AG10803 (cell line): ENCODE data around the gene CDH4.

Source experiments
- DNase-seq: peaks from one replicate; pipeline ENCODE4 v3.0.0; 2010; ENCODE audit warnings: low read depth
- H3K4me3 ChIP-seq: 2 replicates; pipeline ENCODE4 v1.5.1; 2011; ENCODE audit warnings: mild to moderate bottlenecking, low read length, control low read depth
- TF ChIP-seq, protein P1 (sequence below): conservative IDR thresholded peaks from 2 replicates; pipeline ENCODE4 v1.5.1; 2011; ENCODE audit warnings: mild to moderate bottlenecking, low read length, control low read depth, inconsistent platforms

The CDH4 gene

DNA sequence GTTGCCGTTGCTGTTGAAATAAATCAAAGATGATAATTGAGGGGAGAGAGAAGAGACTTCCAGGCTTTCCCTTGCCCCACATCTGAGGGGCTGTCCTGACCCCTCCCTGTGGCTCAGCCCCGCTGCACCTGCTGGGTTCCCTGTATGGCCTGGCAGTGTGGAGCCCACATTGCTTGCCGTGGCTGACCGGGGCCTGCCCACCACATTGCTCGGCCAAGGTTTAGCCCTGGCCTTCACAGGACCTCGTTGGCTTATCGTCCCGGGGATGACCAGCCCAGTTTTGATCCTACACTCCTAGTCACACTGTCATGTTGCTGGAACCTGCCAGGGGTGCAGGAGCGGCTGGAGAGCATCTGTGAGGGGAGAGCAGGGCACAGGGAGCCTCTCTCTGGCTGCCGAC is 102.4 kb downstream of the CDH4 start:
- no peak overlapping the region for H3K4me3 ChIP-seq
- DNase-seq: no peak
- TF ChIP-seq, protein P1, sequence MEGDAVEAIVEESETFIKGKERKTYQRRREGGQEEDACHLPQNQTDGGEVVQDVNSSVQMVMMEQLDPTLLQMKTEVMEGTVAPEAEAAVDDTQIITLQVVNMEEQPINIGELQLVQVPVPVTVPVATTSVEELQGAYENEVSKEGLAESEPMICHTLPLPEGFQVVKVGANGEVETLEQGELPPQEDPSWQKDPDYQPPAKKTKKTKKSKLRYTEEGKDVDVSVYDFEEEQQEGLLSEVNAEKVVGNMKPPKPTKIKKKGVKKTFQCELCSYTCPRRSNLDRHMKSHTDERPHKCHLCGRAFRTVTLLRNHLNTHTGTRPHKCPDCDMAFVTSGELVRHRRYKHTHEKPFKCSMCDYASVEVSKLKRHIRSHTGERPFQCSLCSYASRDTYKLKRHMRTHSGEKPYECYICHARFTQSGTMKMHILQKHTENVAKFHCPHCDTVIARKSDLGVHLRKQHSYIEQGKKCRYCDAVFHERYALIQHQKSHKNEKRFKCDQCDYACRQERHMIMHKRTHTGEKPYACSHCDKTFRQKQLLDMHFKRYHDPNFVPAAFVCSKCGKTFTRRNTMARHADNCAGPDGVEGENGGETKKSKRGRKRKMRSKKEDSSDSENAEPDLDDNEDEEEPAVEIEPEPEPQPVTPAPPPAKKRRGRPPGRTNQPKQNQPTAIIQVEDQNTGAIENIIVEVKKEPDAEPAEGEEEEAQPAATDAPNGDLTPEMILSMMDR: no peak

DNA sequence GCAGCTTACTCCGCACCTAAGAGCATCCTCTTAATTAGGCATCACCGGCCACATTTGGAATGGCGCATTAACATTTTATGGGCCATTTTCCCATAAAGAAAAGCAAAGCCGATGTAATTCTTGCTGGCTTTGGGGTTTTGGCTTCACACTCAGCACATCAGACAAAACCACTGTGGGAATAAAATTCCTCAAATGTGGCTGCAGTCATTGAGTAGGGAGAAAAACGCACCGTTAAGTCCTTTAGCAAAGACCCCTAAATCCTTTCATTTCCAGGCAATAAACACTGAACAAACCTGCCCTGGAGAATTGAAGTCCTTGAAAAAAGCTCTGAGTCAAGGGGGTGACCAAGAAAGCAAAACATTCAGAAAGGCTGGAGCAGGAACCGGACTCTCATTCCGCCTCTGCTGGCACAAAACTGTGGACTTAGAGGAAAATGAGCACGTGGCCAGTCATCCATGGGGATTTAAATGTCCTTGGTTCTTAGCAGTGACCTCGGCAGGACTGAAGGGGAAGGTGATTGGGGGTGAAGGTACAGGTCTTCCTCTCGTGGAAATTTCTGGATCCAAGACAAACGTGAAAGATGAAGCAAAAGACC is 102.9 kb downstream of the CDH4 start:
- no peak overlapping the region for H3K4me3 ChIP-seq
- DNase-seq: no peak
- TF ChIP-seq, protein P1: no peak

DNA sequence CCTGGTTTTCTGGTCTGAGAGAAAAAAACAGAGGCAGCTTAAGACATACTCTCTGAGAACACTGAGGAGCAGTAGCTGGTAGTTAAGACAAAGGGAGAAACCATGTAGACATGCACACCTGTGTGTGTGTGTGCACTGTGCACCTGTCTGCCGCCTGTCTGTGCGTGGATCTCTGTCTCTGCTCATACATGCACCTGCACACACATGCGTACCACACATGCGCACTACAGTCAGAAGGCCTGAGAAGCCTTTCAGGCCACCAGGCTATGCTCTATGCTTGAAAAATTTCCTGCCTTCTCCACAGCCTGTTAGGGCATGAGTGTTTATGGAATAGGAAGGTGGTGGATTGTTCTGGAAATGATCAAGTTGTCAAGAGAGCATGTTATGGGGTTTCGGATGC is 103.5 kb downstream of the CDH4 start:
- TF ChIP-seq, protein P1: no peak
- no peak for DNase-seq
- H3K4me3 ChIP-seq: no peak overlapping the region

DNA sequence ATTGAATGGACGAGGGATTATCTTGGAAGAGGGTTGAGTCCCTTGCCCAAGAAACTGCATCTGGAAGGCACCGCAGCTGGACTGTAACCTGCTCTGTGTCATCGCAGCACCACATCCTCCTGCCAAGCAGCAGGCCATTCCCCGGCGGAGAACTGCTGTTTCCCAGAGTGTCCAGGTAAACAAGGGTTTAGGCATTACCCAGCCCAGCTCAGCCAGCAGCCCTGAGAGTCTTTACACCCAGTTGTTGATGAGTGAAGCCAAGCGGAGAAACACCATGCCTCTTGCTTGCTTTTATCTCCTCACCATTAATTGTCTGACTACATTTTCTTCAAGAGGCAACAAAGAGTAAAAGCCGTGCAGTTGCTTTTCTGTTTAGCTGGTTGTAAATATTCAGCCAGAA is 104.1 kb downstream of the CDH4 start:
- DNase-seq: no peak
- TF ChIP-seq, protein P1: no peak
- no peak overlapping the region for H3K4me3 ChIP-seq

DNA sequence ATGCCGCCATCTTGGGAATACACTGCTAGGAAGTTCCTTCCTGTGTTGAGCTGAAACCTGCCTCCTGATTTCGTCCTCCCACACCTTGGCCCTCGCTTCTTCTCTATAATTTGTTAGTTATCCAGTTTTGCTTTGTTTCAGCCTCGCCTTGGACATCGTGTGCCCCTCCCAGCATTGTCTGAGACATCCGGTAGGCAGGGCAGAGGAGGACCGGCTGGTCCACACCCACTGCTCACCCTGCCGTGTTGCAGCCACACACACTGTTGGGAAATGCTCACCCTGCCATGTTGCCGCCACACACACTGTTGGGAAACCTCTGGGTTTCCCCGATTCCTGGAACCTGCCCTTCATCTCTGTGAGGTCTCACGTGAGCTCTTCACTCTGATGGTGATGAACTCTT is 105.1 kb downstream of the CDH4 start:
- DNase-seq: no peak
- H3K4me3 ChIP-seq: no peak overlapping the region
- TF ChIP-seq, protein P1: no peak

DNA sequence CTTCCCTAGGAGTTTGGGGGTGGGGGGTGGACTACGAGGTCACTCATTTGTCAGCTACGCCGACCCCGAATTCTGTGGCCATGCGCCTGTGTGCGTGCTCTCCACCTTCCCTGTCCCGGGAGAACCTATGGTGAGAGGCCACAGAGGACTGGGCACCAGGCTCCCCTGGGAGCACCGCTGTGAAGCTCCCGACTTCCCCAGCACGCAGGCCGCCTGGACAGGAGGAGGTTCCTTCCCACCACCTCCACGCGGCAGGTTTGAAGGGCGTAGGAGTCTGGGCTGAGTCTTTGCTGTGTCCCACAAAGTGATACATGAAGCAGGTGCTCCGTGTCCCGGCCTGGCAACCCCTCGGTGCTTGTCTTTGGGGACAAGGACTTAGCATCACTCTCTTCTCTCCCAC is 107.2 kb downstream of the CDH4 start:
- H3K4me3 ChIP-seq: no peak overlapping the region
- TF ChIP-seq, protein P1: no peak
- no peak for DNase-seq

DNA sequence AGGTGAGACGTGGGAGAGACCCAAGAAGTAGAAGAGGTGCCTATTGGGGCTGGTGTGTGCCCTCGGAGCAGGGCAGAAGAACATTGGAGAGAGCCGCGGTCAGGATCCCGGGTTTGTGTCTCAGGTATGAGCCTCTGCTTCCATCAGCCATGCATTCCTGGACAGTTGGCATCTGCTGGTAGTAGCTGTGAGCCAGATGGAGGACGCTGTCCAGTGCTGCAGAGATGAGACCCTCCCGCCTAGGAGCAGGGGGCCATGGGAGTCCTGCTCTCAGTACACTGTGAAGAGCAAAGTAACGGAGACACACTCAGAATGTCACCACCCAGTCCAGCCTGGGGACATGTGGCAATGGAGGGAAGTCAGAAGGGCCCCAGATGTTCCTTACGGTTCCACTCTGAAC is 108.2 kb downstream of the CDH4 start:
- no peak for DNase-seq
- TF ChIP-seq, protein P1: no peak
- no peak overlapping the region for H3K4me3 ChIP-seq
